ENCODE data around the gene ABCD1. TPM values are rescaled to one million over a fixed set of nuclear protein-coding genes. Genes with fewer than 3 reads are reported as not detected.
A peak's percentile ranks its signal among the peaks of the same experiment; 100 is the strongest.

ABCD1 gene
- total RNA-seq, 2 donors from 2014 or later, result 11.5 to 15.0 TPM

DNA sequence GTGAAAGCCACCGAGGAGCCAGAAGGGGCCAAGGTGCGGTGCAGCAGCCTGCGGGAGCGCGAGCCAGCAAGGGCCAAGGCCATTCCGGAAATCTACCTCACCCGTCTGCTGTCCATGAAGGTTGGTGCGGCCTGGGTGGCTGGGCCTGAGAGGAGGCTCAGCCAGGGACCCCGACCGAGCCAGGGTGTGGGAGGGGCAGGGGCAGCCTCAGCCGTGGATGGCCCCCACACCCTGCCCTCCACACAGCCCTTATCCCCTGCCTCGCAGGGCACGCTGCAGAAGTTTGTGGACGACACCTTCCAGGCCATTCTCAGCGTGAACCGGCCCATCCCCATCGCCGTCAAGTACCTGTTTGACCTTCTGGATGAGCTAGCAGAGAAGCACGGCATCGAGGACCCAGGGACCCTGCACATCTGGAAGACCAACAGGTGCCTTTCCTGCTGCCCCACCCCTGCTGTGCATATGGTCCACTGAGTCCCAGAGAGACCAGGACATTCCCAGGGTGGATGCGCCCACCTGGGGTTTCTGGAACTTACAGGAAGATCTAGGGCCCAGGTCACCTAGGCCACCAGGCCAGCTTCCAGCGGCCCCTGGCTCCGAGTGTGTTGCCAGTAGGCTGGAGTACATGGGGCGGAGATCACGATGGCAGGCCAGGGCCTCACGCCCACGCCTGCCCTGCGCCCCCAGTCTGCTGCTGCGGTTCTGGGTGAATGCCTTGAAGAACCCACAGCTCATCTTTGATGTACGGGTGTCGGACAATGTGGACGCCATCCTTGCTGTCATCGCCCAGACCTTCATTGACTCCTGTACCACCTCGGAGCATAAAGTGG lies 52.8 kb downstream of the ABCD1 start:
- DNase-seq (peak; percentile 14), ATAC-seq (no peak)
- intact Hi-C loops (cut with DNase I), result no loop called here

DNA sequence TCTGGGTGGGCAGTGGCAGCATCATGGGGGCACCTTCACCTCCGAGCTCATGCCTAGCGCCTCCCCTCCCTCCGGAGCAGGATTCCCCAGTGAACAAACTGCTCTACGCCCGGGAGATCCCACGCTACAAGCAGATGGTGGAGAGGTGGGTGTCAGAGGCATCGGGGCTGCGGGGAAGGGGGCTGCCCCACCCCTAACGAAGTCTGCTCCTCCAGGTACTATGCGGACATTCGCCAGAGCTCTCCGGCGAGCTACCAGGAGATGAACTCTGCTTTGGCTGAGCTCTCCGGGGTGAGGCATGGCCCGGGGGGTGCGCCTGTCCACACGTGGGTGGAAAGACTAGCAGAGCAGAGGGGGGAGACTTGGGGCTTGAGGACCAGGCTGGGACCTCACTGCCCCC lies 53.5 kb downstream of the ABCD1 start:
- intact Hi-C loops (cut with DNase I), result no loop called here
- DNase-seq, result peak; percentile 20
- no peak for ATAC-seq

DNA sequence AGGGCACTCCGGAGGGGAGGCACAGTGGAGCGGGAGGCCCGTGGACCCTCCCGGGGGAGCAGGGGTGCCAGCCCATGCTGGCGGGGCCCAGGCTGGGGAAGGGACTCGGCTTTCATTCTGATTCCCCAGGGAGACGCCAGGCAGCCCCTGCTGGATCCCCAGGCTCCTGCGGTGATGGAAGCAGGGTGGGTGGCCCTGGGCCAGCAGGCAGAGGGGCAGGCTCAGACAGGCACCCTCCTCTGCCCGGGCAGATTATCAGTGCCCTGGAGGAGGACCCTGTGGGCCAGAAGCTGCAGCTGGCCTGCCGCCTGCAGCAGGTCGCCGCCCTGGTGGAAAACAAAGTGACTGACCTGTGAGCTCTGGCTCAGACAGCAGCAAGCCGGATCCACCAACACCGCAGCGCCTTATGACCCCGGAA lies 54.0 kb downstream of the ABCD1 start:
- intact Hi-C loops (cut with DNase I), result no loop called here
- no peak for ATAC-seq
- DNase-seq, result no peak

DNA sequence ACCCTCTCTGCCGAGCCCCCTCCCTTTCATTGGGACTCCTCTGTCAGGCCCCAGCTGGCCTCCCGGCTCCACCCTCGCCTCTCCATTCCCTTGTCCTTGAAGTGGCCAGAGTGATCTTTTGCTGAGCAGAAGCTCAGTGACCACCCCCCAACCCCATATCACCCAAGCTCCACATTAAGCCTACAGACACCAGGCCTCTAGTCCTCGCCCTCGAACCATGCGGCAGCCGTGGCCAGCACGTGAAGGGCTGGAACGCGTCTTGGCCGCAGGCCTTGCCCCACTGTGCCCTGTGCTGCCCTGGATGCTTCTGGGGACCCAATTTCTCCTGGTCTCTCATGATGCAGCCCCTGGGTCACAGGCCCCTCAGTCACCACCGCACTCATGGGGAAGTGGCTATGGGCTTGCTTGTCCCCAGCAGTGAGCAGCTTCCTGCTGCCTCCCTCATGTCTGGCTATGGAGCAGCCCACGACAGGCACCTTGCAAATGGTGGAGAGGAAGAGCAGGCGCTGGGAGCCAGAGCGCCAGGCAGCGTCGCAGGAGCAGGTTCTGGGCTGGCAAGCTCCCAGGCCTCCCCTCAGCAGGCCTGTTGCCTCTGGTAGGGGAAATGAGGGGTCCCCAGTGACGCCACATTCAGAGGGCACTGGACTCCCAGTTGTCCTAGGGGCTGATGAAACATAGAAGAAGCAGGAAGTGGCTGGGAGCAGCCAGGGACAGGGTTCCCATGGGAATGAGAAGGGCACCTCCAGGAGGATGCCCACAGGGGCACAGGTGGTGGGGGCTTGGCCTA lies 55.4 kb downstream of the ABCD1 start:
- no peak for ATAC-seq
- no peak for DNase-seq
- intact Hi-C loops (cut with DNase I), result no loop called here

DNA sequence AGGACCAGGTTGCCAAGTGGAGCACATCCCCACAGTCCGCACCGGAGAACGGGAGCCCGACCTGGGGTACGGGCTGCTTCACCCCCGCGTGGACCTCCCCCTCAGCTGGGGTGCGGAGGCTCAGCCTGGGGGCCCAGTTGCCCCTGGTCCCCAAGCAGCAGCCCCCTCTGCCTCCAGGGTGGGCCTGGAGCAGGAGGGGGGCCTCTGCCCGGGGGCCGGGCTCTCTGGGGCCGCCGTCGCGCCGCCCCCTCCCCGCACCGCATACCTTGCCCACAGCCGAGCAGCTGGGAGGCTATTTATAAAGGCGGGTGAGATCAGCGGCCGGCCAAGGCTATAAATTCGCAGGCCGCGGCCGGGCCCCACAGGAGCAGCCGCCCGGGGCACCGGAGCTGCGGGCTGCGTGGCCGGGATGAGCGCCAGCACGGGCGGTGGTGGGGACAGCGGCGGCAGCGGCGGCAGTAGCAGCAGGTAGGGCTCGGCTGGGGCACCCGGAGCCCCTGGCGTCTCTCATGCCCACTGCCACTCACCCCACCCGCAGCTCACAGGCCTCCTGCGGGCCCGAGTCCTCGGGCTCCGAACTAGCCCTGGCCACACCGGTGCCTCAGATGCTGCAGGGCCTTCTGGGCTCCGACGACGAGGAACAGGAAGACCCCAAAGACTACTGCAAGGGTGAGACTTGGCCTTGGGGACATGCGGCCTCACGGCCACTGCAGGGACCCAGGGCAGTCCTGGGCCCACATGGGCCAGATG lies 56.2 kb downstream of the ABCD1 start, which contains the start of gene SRPK3:
Gene SRPK3, plus strand, starts transcription at position 364 of the 750 bp plus-strand sequence. Its CDS starts 46 bp downstream, at position 410.
- intact Hi-C loops (cut with DNase I), result no loop called here
- DNase-seq (no peak), ATAC-seq (peak; percentile 65 to 68)

DNA sequence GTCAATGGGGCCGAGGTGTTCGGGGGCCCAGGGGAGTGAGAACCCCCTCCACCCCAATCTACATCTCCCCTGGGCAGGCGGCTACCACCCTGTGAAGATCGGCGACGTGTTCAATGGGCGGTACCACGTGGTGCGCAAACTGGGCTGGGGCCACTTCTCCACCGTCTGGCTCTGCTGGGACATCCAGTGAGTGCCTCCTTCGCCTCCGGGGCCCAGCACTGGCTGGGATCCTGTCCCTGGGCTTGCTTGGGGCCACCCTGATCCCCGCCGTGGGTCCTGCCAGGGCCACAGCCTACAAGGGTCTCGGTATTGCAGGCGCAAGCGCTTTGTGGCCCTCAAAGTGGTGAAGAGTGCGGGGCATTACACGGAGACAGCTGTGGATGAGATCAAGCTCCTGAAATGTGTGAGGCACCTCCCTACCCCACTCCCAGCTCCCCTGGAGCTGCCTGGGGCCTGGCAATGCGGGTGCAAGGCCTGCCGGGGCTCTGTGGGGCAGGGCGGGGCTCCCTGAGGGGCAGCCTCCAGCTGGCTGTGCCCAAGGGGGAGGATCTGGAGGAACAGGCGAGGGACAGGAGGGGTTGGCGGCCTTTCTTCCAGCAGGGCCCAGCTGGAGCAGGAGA lies 56.9 kb downstream of the ABCD1 start:
- DNase-seq (no peak), ATAC-seq (peak; percentile 38 to 67)
- intact Hi-C loops (cut with DNase I), result no loop called here

DNA sequence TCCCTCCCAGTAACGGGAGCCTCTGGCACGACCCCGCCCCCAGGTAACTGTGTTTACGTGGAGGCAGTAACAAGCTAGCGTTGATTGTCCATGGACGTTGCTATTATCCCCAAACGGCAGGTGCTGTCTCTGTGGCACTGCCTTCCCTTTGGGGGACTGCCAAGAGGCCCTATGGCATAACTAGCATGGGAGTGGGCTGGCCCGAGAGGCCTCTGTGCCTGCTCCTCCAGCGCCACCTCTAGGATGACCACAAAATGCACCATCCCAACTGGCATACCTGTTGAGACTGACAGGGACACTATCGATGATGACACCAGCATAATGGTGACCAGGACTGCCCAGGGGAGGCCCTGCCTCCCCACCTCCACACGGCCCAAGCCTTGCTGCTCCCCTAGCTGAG lies 57.7 kb downstream of the ABCD1 start:
- intact Hi-C loops (cut with DNase I), result no loop called here

DNA sequence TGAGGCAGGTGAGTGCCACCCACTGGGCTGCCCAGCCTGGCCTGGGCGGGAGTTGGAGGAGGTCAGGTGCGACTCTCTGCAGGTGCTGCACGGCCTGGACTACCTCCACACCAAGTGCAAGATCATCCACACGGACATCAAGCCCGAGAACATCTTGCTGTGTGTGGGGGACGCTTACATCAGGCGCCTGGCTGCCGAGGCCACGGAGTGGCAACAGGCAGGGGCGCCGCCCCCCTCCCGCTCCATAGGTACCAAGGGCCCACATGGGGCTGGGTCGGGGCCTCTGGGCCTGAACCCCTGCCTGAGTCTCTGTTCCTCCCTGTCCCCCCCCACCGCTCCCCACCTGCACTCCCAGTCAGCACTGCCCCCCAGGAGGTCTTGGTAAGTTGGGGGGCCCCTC lies 58.2 kb downstream of the ABCD1 start:
- intact Hi-C loops (cut with DNase I), result no loop called here
- DNase-seq, result no peak
- no peak for ATAC-seq

More for the DNA sequence above, 57.7 kb downstream of the ABCD1 start:
- DNase-seq (no peak), ATAC-seq (no peak)

DNA sequence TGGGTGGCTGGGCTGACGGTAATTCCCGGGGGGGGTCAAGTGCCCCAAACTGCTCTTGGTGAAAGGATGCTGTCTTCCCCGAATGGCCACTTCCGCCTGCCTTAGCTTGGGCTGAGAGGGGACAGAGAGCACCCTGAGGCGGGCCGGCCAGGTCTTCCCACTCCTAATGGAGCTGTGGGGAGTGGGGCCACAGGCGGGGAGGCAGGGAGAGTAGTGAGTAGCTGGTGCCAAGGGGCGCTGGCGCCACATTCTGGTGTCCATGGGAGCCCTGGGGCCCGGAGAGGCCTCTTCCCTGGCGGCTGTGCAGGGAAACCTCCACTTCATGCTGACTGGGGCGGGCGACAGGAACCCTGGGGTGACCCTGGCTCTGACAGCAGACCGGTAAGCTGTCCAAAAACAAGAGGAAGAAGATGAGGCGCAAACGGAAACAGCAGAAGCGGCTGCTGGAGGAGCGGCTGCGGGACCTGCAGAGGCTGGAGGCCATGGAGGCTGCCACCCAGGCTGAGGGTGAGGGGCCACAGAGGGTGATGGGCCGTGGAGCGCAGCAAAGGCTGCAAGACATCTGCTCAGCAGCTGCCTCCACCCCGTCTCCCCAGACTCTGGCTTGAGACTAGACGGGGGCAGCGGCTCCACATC lies 58.8 kb downstream of the ABCD1 start:
- intact Hi-C loops (cut with DNase I), result no loop called here
- no peak for ATAC-seq

DNA sequence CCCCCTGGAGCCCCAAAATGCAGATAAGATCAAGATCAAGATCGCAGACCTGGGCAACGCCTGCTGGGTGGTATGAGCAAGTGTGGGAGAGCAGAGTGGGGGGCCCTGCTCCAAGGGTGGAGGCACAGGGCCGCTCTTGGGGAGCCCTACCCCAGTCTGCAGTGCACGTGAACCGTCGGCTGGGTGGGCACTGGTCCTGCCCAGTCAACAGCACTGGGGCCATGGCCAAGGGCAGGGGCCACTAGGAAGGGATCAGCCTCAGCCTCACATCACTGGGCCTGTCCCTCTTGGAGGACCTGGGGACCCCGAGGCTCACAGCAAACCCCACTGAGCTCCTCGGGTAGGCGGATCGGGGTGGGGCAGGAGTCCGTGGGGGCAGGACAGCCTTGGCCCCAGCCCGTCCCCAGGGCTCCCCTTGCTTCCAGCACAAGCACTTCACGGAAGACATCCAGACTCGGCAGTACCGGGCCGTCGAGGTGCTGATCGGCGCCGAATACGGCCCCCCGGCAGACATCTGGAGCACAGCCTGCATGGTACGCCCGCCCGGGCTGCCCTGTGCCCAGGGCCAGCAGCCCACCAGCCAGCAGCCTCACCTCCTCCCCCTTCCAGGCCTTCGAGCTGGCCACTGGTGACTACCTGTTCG lies 59.8 kb downstream of the ABCD1 start:
- ATAC-seq (no peak), DNase-seq (no peak)
- intact Hi-C loops (cut with DNase I), result no loop called here

More for the DNA sequence above, 58.8 kb downstream of the ABCD1 start:
- DNase-seq, result no peak

DNA sequence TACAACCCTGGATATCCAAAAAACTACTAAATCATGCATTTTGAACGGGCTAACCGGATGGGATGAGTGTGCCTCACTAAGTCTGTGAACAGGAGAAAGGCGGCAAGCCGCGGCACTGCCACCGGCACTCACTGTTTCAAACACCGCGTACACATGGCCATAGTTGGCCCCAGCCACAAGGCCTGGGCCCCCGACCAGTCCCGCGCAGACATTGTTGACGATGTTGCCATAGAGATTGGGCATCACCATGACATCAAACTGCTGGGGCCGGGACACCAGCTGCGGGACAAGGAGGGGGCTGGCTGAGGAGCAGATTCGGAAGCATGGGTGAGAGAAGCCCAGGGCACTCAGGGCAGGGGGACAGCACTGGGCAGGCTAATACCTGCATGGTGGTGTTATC lies 62.0 kb downstream of the ABCD1 start:
- intact Hi-C loops (cut with DNase I), result no loop called here
- ATAC-seq, result no peak
- no peak for DNase-seq

DNA sequence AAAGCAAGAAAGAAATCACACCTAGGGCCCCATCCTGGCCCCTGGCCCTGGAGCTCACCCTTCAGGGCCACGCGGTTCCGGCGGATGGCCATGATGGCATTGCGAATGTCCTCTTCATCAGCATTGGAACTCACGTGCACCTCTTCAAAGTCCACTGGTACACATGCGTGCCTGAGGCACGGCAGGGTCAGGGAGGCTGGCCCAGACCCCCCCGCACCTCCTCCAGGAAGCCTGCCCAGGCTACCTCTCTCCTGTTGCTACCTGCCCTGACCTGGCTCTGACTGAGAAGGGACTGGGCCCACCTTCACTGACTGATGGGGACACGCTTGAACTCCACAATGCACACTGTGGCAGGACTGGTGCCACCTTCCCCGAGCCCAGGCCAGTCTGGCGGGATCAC lies 65.0 kb downstream of the ABCD1 start:
- DNase-seq (no peak), ATAC-seq (no peak)
- intact Hi-C loops (cut with DNase I), result no loop called here

DNA sequence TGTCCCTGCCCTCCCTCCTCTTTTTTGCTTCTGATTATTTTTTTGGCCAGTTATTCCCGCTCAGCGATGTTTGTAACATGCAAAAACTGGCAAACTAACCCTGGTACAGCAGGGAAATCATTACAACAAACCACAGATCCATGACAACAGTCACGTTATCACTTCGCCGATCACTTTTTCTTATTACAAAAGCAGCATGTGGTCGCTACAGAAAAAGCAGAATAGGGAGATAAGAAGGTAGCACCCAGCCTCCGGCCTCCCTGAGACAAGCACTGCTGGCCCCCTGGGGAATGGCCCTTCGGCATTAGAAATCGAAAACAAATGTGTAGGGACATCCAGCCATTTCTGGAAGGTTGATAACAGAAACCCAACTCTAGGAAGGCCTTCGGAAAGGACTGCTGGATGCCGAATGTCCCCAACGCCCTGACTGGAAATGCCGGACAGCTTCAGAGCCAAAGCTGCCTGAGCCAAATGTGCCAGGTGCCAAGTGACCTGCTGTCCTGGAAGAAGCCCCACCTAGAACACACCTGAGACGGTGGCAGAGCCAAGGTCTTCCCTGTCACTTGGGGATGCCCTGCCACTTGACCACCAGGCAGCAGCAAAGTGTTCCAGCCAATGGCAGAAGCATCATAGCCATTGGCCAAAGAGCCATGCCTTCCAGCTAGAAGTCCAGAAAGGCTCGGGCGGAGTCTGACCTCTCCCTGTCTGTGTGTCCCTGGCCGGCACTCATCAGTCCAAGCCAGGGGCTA lies 66.6 kb downstream of the ABCD1 start:
- DNase-seq, result no peak
- no peak for ATAC-seq
- intact Hi-C loops (cut with DNase I), result no loop called here

DNA sequence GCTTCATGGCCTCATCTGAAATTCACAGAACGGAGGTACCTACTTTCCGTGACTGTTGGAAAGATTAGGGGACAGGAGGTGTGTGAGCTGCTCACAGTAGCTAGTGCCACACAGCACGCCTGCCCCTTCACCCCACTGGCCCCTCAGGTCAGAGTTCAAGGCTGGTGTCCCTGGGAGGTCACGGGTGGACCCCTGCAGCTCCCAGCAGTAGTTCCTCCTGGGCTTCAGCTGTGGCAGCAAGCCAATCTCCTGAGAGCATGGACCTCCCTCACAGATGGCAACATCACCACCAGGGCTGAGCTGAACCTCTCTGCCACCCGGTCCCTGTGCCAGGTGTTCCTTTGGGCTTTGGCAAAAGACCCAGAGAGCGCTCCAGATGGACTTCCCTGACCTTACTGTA lies 67.7 kb downstream of the ABCD1 start:
- DNase-seq (no peak), ATAC-seq (no peak)
- intact Hi-C loops (cut with DNase I), result no loop called here

DNA sequence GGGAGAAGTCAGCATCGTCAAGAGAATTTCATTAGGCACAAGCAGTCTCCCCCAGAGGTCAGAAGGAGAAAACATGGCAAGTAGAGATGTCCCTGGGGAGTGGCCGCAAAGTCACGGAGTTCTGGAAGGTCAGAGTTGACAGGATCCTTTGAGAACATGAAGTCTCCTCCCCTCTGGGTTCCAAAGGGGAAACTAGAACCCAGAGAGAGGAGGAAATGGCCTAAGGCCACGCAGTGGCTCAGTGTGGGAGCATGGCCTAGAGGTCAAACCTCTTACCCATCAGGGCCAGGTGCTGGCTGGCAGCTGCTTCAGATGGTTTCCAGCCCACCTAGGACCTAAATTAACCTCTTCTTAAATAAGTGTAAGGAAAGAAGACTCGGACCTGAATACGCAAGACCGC lies 68.6 kb downstream of the ABCD1 start:
- intact Hi-C loops (cut with DNase I), result no loop called here
- ATAC-seq (no peak), DNase-seq (no peak)
